Measurements from ENCODE around the gene GGTLC2. TPM values are rescaled to one million over a fixed set of nuclear protein-coding genes. Genes with fewer than 3 reads are reported as not detected.

Gene GGTLC2
- total RNA-seq, 1 donor from 2014 or later: not detected

- Mint-ChIP-seq H3K27me3 (peaks cover 15% of the 10 kb centered on the region), H3K4me1 (ENCODE audit: unreplicated experiment) (no peaks in the 10 kb centered on the region), H3K9me3 (no peaks in the 10 kb centered on the region)
These were observed 43.5 kb downstream of the GGTLC2 start for GRCh38 chr22:22687638-22688500.

GRCh38 chr22:22689621-22690345, 45.4 kb downstream of the GGTLC2 start:
- H3K27me3 Mint-ChIP-seq: peaks cover 20% of the 10 kb centered on the region
- H3K4me1 Mint-ChIP-seq (ENCODE audit: unreplicated experiment): peaks cover 4% of the 10 kb centered on the region
- TF ChIP-seq CTCF (conservative IDR thresholded peaks at IDR 0.05): no peak
- H3K27ac Mint-ChIP-seq: no peak overlapping the region
- no peak for DNase-seq (ENCODE audit: extremely low spot score, unreplicated experiment)
- no peaks in the 10 kb centered on the region for H3K9me3 Mint-ChIP-seq
- no peaks in the 10 kb centered on the region for H3K36me3 Mint-ChIP-seq
- H3K4me3 Mint-ChIP-seq: no peak overlapping the region

More at GRCh38 chr22:22687638-22688500, 43.5 kb downstream of the GGTLC2 start:
- no peak overlapping the region for H3K4me3 Mint-ChIP-seq
- peak; percentile 82 for TF ChIP-seq CTCF (conservative IDR thresholded peaks at IDR 0.05)
- no peak overlapping the region for H3K27ac Mint-ChIP-seq
- no peaks in the 10 kb centered on the region for H3K36me3 Mint-ChIP-seq
- DNase-seq (ENCODE audit: extremely low spot score, unreplicated experiment): no peak

GRCh38 chr22:22691055-22691454, 46.6 kb downstream of the GGTLC2 start:
- TF ChIP-seq CTCF (conservative IDR thresholded peaks at IDR 0.05): no peak
- Mint-ChIP-seq H3K27me3 (peaks cover 24% of the 10 kb centered on the region), H3K4me1 (ENCODE audit: unreplicated experiment) (peaks cover 4% of the 10 kb centered on the region), H3K4me3 (no peak overlapping the region), H3K36me3 (no peaks in the 10 kb centered on the region), H3K27ac (no peak overlapping the region), H3K9me3 (no peaks in the 10 kb centered on the region)
- no peak for DNase-seq (ENCODE audit: extremely low spot score, unreplicated experiment)

- Mint-ChIP-seq H3K4me1 (ENCODE audit: unreplicated experiment) (peaks cover 4% of the 10 kb centered on the region), H3K36me3 (no peaks in the 10 kb centered on the region), H3K4me3 (no peak overlapping the region), H3K27ac (no peak overlapping the region), H3K27me3 (peaks cover 27% of the 10 kb centered on the region), H3K9me3 (no peaks in the 10 kb centered on the region)
- no peak for DNase-seq (ENCODE audit: extremely low spot score, unreplicated experiment)
- no peak for TF ChIP-seq CTCF (conservative IDR thresholded peaks at IDR 0.05)
These were observed 47.6 kb downstream of the GGTLC2 start for GRCh38 chr22:22691716-22692701.
